ENCODE results near the gene WDCP.

GRCh38 chr2:24054366-24055010 lies 7.3 kb upstream of the WDCP start:
- TF ChIP-seq, protein P1, sequence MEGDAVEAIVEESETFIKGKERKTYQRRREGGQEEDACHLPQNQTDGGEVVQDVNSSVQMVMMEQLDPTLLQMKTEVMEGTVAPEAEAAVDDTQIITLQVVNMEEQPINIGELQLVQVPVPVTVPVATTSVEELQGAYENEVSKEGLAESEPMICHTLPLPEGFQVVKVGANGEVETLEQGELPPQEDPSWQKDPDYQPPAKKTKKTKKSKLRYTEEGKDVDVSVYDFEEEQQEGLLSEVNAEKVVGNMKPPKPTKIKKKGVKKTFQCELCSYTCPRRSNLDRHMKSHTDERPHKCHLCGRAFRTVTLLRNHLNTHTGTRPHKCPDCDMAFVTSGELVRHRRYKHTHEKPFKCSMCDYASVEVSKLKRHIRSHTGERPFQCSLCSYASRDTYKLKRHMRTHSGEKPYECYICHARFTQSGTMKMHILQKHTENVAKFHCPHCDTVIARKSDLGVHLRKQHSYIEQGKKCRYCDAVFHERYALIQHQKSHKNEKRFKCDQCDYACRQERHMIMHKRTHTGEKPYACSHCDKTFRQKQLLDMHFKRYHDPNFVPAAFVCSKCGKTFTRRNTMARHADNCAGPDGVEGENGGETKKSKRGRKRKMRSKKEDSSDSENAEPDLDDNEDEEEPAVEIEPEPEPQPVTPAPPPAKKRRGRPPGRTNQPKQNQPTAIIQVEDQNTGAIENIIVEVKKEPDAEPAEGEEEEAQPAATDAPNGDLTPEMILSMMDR (IDR thresholded peaks at IDR 0.05) = no peak
- no peak for TF ChIP-seq POLR2A (IDR thresholded peaks at IDR 0.05)
- TF ChIP-seq POLR2AphosphoS5 (IDR thresholded peaks at IDR 0.05) = no peak

Data from stomach (tissue), 4 donors.